HCT116 (cell line): ENCODE measurements around the gene IL6R. TPM values are rescaled to one million over a fixed set of nuclear protein-coding genes. Genes with fewer than 3 reads are reported as not detected.

Experiments
- ATAC-seq: fragments of 200-7000 bp; cut with Tn5 transposase; 2 replicates; pipeline ENCODE4 v1.9.1; 2020; ENCODE audit warnings: mild to moderate bottlenecking, moderate library complexity
- BruUV-seq: library from RNA; stranded (reverse); fragments of 400-500 nt; replicated peaks from 2 replicates; lab custom pipeline; 2021; lab: Mats Ljungman, UMichigan
- CTCF ChIA-PET: fragments of 300-600 bp; sonication (Branson Sonifier 250); formaldehyde crosslinking; loops from one replicate; lab custom pipeline; 2021; ENCODE audit warnings: antibody characterized with exemption; lab: Charles Lee
- POLR2A ChIA-PET: fragments of 300-600, 350-600 bp; sonication (Branson Sonifier 250); formaldehyde crosslinking; loops from one replicate; lab custom pipeline; 2021; ENCODE audit warnings: antibody characterized with exemption; lab: Charles Lee
- RAD21 ChIA-PET, 2 experiments: fragments of 300-600 bp; sonication (Branson Sonifier 250); formaldehyde crosslinking; loops; one replicate each; lab custom pipeline; 2023; ENCODE audit warnings: low total read pairs in 2 of 2; ENCODE audit not compliant: uncharacterized antibody in 2 of 2, unreplicated experiment in 2 of 2, low non-redundant PET in 1 of 2; lab: Charles Lee
- DNase-seq: peaks from one replicate; pipeline ENCODE4 v3.0.0-alpha.2; 2010; ENCODE audit warnings: low read depth, low spot score
- H2AFZ ChIP-seq: fragments of 200-600 bp; shearing (Covaris generic), sonication (generic); 2 replicates; pipeline ENCODE4 v1.6.1; 2017; ENCODE audit warnings: low read depth, mixed run types, mixed read lengths, antibody characterized with exemption, low read length; ENCODE audit not compliant: poor library complexity, severe bottlenecking
- H3K27ac ChIP-seq: 2 replicates; pipeline ENCODE4 v1.5.1; 2012; ENCODE audit warnings: low read depth, low read length
- H3K27me3 ChIP-seq: fragments of 200-600 bp; sonication (generic); 2 replicates; pipeline ENCODE4 v1.6.1; 2016; ENCODE audit warnings: mixed run types, low read length, mixed read lengths; ENCODE audit not compliant: insufficient read depth
- H3K36me3 ChIP-seq, 2 experiments: fragments of 200-500 bp in 1 of 2; fragments of 200-600 bp in 1 of 2; sonication (Bioruptor generic) in 1 of 2; sonication (generic) in 1 of 2; 2 replicates each; pipeline versions ENCODE4 v1.5.1 to v1.6.1; 2014 to 2016; ENCODE audit warnings: low read length in 2 of 2, inconsistent platforms in 1 of 2, mixed read lengths in 1 of 2, mixed run types in 1 of 2; ENCODE audit not compliant: insufficient read depth in 2 of 2, control insufficient read depth in 1 of 2
- H3K4me1 ChIP-seq, 2 experiments: fragments of 200-600 bp in 1 of 2; sonication (generic) in 1 of 2; 2 replicates each; pipeline versions ENCODE4 v1.5.1 to v1.6.1; 2012 to 2017; ENCODE audit warnings: low read length in 2 of 2, inconsistent platforms in 1 of 2, mild to moderate bottlenecking in 1 of 2, mixed read lengths in 1 of 2, mixed run types in 1 of 2, moderate library complexity in 1 of 2; ENCODE audit not compliant: insufficient read depth in 2 of 2, control insufficient read depth in 1 of 2
- H3K4me2 ChIP-seq: fragments of 200-600 bp; sonication (generic); 2 replicates; pipeline ENCODE4 v1.6.1; 2017; ENCODE audit warnings: mixed run types, low read length, mixed read lengths
- H3K4me3 ChIP-seq, 2 experiments: fragments of 200-600 bp in 1 of 2; sonication (generic) in 1 of 2; replicated peaks in 1 of 2; 2 replicates each; pipeline ENCODE4 v1.5.1; 2011 to 2016; ENCODE audit warnings: low read length in 2 of 2, control low read depth in 1 of 2, low read depth in 1 of 2, mild to moderate bottlenecking in 1 of 2, mixed read lengths in 1 of 2, mixed run types in 1 of 2
- H3K79me2 ChIP-seq: fragments of 200-600 bp; sonication (generic); 2 replicates; pipeline ENCODE4 v1.6.1; 2017; ENCODE audit warnings: mild to moderate bottlenecking, mixed run types, low read length, moderate library complexity, mixed read lengths; ENCODE audit not compliant: insufficient read depth
- H3K9ac ChIP-seq: fragments of 200-600 bp; sonication (generic); 2 replicates; pipeline ENCODE4 v1.6.1; 2016; ENCODE audit warnings: low read length, mixed read lengths
- H3K9me2 ChIP-seq: fragments of 200-600 bp; sonication (generic), shearing (Covaris generic); 2 replicates; pipeline ENCODE4 v1.6.1; 2017; ENCODE audit warnings: mixed run types, mild to moderate bottlenecking, moderate library complexity; ENCODE audit not compliant: insufficient read depth
- H3K9me3 ChIP-seq, 2 experiments: fragments of 200-500 bp in 1 of 2; fragments of 200-600 bp in 1 of 2; sonication (Bioruptor generic) in 1 of 2; sonication (generic) in 1 of 2; 2 replicates each; pipeline ENCODE4 v1.6.1; 2014 to 2017; ENCODE audit warnings: low read length in 2 of 2, mixed read lengths in 2 of 2, inconsistent platforms in 1 of 2, low read depth in 1 of 2, mild to moderate bottlenecking in 1 of 2, mixed run types in 1 of 2, moderate library complexity in 1 of 2; ENCODE audit not compliant: control insufficient read depth in 1 of 2, insufficient read depth in 1 of 2
- H4K20me1 ChIP-seq: fragments of 200-600 bp; sonication (generic), shearing (Covaris generic); 2 replicates; pipeline ENCODE4 v1.6.1; 2017; ENCODE audit warnings: mixed run types, mild to moderate bottlenecking, moderate library complexity; ENCODE audit not compliant: insufficient read depth
- ATF3 ChIP-seq: IDR thresholded peaks from 2 replicates; pipeline ENCODE4 v1.6.1; 2012
- CBX3 ChIP-seq: IDR thresholded peaks from 2 replicates; pipeline ENCODE4 v1.6.1; 2012; ENCODE audit warnings: low read depth
- CEBPB ChIP-seq: IDR thresholded peaks from 2 replicates; pipeline ENCODE4 v1.6.1; 2012; ENCODE audit warnings: low read depth
- EGR1 ChIP-seq: IDR thresholded peaks from 2 replicates; pipeline ENCODE4 v1.6.1; 2012; ENCODE audit warnings: low read depth
- ELF1 ChIP-seq: IDR thresholded peaks from 2 replicates; pipeline ENCODE4 v1.6.1; 2012; ENCODE audit warnings: low read depth, borderline replicate concordance
- EZH2phosphoT487 ChIP-seq: fragments of 200-600 bp; IDR thresholded peaks from 2 replicates; pipeline ENCODE4 v1.6.1; 2018; ENCODE audit warnings: antibody characterized with exemption, borderline replicate concordance
- FOSL1 ChIP-seq: IDR thresholded peaks from 2 replicates; pipeline ENCODE4 v1.6.1; 2012; ENCODE audit warnings: low read depth
- MAX ChIP-seq: IDR thresholded peaks from 2 replicates; pipeline ENCODE4 v1.6.1; 2012
- POLR2A ChIP-seq: IDR thresholded peaks from 2 replicates; pipeline ENCODE4 v1.7.0; 2011; ENCODE audit warnings: borderline replicate concordance; ENCODE audit not compliant: insufficient read depth, insufficient read length; ENCODE audit errors: extremely low read depth
- POLR2AphosphoS5 ChIP-seq: IDR thresholded peaks from 2 replicates; pipeline ENCODE4 v1.6.1; 2011; ENCODE audit warnings: mild to moderate bottlenecking, low read depth, low read length, moderate library complexity
- RAD21 ChIP-seq: IDR thresholded peaks from 2 replicates; pipeline ENCODE4 v1.6.1; 2012; ENCODE audit warnings: low read depth, mild to moderate bottlenecking
- SIN3A ChIP-seq: IDR thresholded peaks from 2 replicates; pipeline ENCODE4 v1.6.1; 2012; ENCODE audit warnings: low read depth
- SRF ChIP-seq: IDR thresholded peaks from 2 replicates; pipeline ENCODE4 v1.6.1; 2012; ENCODE audit warnings: low read depth
- TCF7L2 ChIP-seq: IDR thresholded peaks from 2 replicates; pipeline ENCODE4 v1.7.0; 2011; ENCODE audit warnings: borderline replicate concordance, inconsistent platforms; ENCODE audit not compliant: insufficient read depth, insufficient read length; ENCODE audit errors: extremely low read depth
- YY1 ChIP-seq: IDR thresholded peaks from 2 replicates; pipeline ENCODE4 v1.6.1; 2011; ENCODE audit warnings: low read length, low read depth, moderate library complexity, mild to moderate bottlenecking; ENCODE audit not compliant: insufficient replicate concordance; ENCODE audit errors: extremely low read depth
- ZNF274 ChIP-seq: fragments of 200-500 bp; sonication (Bioruptor generic); IDR thresholded peaks from 2 replicates; pipeline ENCODE4 v1.6.1; 2014; ENCODE audit warnings: mild to moderate bottlenecking, low read depth, low read length, inconsistent platforms
- intact Hi-C: fragments of 100-400 bp; cut with micrococcal nuclease; formaldehyde crosslinking; loops from 2 replicates; pipeline ENCODE4 v1.10.0; 2022
- total RNA-seq: library from RNA; stranded (reverse); gene quantifications from one replicate; pipeline ENCODE4 v1.2.1, GENCODE V29; 2021; ENCODE audit not compliant: unreplicated experiment
- TF ChIP-seq, protein P1 (sequence below): IDR thresholded peaks from 2 replicates; pipeline ENCODE4 v1.6.1; 2012; ENCODE audit warnings: low read depth
- TF ChIP-seq, protein P2 (sequence below): IDR thresholded peaks from 2 replicates; pipeline ENCODE4 v1.6.1; 2011; ENCODE audit warnings: mild to moderate bottlenecking, low read length, moderate library complexity; ENCODE audit not compliant: insufficient replicate concordance; ENCODE audit errors: extremely low read depth

The IL6R gene
- total RNA-seq, 1 experiment from 2014 or later: 6.8 TPM

- H3K79me2 ChIP-seq: no peaks in the 10 kb centered on the region
- H3K4me3 ChIP-seq: no peak overlapping the region
- H3K27me3 ChIP-seq: no peaks in the 10 kb centered on the region
- peaks cover 6 to 10% of the 10 kb centered on the region in 2 experiments; a peak in 2 of 4 replicates for H3K4me1 ChIP-seq
- no peak for ATAC-seq
- no peak overlapping the region for H2AFZ ChIP-seq
- CTCF ChIA-PET: interaction anchor here (1.1 kb wide), 1 partner anchor 128 kb away, joined by 3 read pairs; no protein-coding TSS in a partner anchor
- no peak for DNase-seq
- H3K36me3 ChIP-seq: no peaks in the 10 kb centered on the region
- no peak overlapping the region for H3K9ac ChIP-seq
- no peaks in the 10 kb centered on the region for H3K9me2 ChIP-seq
- RAD21 ChIA-PET: interaction anchor here in 1 of 2 experiments (0.6 kb wide), 1 partner anchor 37 kb away, joined by 4 read pairs; no protein-coding TSS in a partner anchor
- TF ChIP-seq CBX3 (no peak), SRF (no peak), FOSL1 (no peak), MAX (no peak), SIN3A (no peak), TCF7L2 (no peak), EZH2phosphoT487 (no peak), ZNF274 (no peak), ATF3 (no peak), POLR2AphosphoS5 (no peak), ELF1 (no peak), CEBPB (no peak), POLR2A (no peak), EGR1 (no peak), YY1 (no peak), RAD21 (no peak)
- TF ChIP-seq, protein P1, sequence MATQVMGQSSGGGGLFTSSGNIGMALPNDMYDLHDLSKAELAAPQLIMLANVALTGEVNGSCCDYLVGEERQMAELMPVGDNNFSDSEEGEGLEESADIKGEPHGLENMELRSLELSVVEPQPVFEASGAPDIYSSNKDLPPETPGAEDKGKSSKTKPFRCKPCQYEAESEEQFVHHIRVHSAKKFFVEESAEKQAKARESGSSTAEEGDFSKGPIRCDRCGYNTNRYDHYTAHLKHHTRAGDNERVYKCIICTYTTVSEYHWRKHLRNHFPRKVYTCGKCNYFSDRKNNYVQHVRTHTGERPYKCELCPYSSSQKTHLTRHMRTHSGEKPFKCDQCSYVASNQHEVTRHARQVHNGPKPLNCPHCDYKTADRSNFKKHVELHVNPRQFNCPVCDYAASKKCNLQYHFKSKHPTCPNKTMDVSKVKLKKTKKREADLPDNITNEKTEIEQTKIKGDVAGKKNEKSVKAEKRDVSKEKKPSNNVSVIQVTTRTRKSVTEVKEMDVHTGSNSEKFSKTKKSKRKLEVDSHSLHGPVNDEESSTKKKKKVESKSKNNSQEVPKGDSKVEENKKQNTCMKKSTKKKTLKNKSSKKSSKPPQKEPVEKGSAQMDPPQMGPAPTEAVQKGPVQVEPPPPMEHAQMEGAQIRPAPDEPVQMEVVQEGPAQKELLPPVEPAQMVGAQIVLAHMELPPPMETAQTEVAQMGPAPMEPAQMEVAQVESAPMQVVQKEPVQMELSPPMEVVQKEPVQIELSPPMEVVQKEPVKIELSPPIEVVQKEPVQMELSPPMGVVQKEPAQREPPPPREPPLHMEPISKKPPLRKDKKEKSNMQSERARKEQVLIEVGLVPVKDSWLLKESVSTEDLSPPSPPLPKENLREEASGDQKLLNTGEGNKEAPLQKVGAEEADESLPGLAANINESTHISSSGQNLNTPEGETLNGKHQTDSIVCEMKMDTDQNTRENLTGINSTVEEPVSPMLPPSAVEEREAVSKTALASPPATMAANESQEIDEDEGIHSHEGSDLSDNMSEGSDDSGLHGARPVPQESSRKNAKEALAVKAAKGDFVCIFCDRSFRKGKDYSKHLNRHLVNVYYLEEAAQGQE: no peak
- TF ChIP-seq, protein P2, sequence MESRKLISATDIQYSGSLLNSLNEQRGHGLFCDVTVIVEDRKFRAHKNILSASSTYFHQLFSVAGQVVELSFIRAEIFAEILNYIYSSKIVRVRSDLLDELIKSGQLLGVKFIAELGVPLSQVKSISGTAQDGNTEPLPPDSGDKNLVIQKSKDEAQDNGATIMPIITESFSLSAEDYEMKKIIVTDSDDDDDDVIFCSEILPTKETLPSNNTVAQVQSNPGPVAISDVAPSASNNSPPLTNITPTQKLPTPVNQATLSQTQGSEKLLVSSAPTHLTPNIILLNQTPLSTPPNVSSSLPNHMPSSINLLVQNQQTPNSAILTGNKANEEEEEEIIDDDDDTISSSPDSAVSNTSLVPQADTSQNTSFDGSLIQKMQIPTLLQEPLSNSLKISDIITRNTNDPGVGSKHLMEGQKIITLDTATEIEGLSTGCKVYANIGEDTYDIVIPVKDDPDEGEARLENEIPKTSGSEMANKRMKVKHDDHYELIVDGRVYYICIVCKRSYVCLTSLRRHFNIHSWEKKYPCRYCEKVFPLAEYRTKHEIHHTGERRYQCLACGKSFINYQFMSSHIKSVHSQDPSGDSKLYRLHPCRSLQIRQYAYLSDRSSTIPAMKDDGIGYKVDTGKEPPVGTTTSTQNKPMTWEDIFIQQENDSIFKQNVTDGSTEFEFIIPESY: no peak
- intact Hi-C loops: no loop called here
- no peaks in the 10 kb centered on the region for H3K9me3 ChIP-seq
- POLR2A ChIA-PET: no interaction called here
- H3K4me2 ChIP-seq: no peak overlapping the region
- no peak overlapping the region for H3K27ac ChIP-seq
- no TSS peak for BruUV-seq
- no peaks in the 10 kb centered on the region for H4K20me1 ChIP-seq
Observed at GRCh38 chr1:154453574-154454352, 48.6 kb downstream of the IL6R start.
